CD4-positive, alpha-beta T cell treated with Interleukin-1 beta for 1 hour (primary cell): ENCODE data around the gene TNFRSF6B.
"Not testable (repeated sequence)": the region's sequence is repeated elsewhere in the genome, so short reads cannot be mapped to it uniquely, and the experiment has no call there.

ENCODE experiments used
- DNase-seq, 2 donors: peaks; one replicate each; pipeline ENCODE4 v3.0.0-alpha.2; 2020 to 2022

The TNFRSF6B gene

DNA sequence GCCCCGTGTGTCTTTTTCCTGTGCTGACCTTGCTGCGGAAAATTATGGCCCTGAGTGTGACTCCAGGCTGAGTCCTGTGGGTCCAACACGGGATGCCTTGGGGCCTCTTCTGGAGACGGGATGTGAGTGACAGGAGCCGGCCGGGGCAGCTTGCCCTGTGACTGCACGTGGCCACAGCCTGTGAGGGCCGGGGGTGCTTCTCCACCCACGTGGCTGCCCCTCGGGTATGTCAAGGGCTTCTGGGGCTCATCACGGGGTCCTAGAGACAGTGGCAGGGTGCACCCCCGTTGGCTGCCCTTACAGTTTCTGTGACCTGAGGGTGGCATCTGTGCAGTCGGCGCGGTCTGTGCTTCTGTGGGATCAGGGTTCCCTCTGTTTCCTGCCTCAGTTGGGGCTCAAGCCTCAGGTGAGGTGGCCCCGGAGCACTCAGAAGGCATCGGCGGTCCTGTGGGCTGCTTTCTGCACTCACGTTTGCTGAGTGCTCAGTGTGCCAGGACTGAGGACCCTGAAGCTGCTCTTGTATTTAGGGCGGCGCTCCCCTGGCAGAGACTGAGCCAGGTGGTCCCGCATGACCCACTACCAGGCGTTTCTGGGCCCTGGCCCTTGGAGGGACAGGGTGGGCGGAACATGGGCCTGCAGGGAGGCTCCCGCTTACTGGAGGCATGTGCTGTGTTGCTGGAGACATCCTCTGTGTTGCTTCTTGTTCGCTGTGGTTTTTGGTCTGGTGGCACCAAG is 33.0 kb upstream of the TNFRSF6B start:
- no peak for DNase-seq

DNA sequence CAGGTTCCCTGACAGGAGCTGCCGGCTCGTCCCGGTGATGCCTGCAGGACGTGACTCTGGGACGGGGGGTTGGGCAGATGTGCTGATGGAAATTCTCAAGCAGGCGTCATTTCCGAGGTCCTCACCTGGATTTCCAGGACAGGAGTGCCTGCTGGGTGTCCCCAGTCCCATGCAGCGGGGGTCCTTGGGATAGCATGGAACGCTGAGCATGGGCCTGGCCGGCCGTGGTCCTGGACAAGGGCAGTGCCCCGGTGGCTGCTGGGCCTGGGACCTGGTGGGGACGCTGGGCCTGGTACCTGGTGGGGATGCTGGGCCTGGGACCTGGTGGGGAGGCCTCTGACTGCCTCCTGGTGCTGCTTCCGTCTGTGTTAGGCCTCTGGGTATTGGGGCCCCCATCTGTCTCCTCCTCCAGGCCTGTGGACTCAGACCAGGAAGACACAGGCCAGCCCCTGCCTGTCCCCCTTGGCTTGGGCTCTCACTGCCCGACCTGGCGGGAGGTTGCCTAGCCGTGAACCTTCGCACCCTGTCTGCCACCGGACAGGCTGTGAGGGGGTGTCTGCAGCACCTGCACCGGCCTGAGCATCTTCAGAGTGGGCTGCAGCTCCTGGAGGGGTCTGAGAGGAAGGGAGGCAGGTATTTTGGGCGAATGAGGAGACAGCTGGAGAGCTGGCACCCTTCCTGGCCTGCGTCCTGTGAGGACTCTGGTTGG is 32.2 kb upstream of the TNFRSF6B start:
- no peak for DNase-seq

DNA sequence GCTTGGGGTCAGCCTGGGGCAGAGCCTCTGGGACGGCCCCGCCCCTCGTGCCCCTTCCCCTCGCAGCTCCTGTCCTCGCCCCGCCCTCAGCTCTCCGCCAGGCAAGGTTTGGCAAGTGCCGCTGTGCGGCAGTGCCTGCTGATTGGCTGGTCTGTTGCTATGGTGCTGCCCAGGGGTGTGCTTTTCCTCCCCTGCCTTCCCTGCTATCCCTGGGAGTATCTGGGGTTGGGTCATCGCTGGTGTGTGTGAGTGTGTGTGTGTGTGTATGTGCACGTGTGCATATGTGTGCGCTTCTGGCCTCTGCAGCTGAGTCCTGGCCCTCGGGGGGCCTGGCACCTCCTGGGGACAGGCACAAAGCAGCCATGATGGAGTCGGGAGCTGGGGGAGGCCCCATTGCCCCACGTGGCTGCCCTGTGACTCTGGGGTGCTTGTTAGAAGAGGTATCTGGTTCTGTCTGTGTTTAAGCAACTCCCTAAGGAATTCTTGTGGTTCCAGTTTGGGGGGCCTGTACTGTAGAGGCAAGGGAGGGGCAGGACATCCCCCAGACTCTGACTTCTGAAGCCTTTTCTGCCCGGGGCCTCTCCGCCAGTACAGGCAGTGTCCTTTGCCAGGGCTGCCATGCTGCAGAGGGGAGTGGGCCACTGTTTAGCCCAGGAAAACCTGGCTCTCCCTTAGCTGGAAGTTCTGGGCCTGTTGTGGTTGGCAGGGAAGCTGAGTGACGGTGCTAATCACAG is 31.4 kb upstream of the TNFRSF6B start:
- DNase-seq = no peak

DNA sequence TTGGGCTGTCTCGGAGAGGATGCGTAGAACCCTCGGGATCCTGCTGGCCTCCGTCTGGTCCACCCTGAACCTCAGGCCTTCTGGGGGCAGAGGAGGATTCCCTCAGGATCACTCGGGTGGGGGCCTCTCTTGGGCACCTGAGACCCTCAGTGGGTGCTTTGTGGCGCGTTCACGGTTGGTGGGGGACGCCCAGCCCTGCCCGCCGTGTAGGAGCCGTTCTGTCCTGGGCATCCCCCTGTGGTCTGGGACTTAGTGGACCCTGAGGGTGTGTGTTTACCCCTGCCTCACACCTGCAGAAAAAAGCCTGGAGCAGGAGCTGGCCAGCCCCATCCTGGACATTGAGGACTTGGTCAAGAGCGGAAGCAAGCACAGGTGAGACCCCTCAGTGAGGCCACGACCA is 30.7 kb upstream of the TNFRSF6B start:
- no peak for DNase-seq

DNA sequence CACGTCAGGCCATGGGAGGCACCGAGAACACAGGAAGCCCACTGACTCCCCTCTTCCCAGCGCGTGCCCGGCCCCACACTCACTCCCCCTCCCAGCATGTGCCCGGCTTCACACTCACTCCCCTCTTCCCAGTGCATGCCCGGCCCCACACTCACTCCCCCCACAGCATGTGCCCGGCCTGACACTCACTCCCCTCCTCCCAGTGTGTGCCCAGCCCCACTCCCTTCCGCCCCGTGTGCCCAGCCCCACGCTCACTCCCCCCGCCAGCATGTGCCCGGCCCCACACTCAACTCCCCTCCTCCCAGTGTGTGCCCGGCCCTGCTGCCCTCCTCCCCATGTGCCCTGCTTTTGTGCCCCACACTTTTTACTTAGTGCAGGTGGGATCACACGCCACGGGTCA is 28.6 kb upstream of the TNFRSF6B start:
- DNase-seq = no peak

DNA sequence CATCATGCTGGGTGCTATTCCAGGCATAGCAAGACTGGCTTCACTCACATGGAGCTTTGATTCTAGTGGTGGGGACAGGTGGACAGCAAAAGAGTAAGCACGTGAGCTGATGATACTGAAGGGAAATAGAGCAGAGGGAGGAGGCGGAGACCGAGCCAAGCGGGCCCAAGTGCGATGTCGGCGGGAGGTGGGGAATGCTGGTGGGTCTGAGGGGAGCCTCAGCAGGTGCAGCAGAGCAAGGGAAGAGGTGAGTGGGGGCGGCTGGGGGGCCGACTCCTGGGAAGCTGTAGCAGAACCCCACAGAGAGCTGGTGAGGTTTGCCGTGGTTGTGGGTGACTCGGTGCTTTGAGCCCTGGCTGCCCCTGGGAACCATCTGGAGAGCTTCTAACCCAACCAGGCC is 28.1 kb upstream of the TNFRSF6B start:
- no peak for DNase-seq

DNA sequence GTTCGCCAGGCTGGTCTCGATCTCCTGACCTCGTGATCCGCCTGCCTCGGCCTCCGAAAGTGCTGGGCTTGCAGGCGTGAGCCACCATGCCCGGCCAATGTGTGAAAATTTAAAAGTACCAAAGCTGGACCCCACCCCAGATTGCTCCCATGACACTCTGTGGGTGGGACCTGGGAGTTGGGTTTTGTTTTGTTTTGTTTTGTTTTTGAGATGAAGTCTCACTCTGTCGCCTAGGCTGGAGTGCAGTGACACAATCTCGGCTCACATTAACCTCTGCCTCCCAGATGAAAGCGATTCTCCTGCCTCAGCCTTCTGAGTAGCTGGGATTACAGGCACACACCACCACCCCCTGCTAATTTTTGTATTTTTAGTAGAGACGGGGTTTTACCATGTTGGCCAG is 24.8 kb upstream of the TNFRSF6B start:
- DNase-seq = not testable (repeated sequence)

DNA sequence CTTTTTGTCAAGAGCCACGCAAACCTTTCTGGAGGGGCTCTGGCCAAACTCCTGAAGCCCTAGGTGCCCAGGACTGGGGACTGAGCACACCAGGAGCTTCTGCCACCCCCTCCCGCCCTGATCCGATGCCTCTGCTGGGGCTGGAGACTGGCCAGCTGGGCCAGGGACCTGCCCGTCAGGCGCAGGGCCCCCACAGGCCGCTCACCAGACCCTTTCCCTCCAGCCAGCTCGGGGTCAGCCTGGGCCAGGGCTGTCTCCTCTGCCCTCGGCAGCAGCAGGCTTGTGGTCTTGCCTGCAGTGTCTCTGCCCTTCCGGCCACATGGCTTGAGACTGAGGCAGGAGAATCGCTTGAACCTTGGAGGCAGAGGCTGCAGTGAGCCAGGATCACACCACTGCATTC is 23.8 kb upstream of the TNFRSF6B start:
- DNase-seq = no peak

DNA sequence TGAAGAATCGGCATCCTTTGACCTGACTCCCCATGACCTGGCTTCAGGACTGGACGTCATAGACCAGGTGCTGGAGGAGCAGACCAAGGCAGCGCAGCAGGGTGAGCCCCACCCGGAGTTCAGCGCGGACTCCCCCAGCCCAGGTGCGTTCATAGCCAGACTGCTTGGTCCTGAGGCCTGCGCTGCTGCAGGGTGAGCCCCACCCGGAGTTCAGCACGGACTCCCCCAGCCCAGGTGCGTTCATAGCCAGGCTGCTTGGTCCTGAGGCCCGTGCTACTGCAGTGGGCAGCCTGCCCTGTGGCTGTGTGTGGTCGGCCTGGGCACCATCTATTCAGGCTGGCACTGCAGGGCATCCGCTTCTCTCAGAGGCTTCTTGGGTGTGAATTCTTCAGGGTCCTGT is 22.5 kb upstream of the TNFRSF6B start:
- DNase-seq = no peak

DNA sequence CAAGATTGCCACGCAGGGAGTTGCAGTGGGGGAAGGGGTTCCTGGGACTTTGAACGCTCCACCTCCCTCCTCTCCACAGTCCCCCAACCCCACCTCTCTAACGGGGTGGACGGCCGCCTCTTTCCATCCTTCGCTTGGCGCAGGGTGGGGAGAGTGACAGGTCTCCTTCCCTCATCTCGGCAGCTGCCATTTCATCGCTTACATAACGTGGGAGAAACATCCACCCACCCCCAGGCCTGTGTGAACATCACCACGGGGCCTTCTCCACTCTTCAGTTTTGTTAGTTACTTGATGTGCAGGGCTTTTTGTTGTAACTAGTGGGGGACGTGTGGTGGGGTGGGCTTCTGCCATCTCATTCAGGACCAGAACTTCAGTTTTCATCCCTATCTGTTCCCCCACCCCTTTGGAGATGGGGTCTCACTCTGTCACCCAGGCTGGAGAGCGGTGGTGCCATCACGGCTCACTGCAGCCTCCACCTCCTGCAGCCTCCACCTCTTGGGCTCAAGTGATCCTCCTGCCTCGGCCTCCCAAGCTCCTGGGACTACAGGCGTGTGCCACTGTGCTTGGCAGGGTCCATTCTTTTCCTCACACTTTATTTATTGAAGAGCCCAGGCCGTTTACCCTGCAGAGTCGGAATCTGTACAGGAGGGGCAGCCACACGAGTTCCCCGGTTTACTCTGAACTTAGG is 20.6 kb upstream of the TNFRSF6B start:
- DNase-seq = no peak

DNA sequence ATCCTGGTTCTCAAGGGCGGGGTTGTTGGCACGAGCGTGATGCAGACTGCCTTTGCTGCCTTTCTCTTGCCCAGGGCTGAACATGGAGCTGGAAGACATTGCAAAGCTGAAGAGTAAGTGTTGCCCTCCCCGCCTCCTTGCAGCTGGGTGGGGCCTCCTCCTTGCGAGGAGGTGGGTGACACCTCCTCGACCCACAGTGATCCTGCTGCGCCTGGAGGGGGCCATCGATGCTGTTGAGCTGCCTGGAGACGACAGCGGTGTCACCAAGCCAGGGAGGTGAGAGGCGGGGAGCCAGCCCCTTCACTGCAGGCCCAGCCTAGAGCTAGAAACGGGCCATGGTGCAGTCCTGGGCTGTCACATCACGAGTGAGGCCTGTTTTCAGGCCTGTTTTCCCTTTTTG is 18.4 kb upstream of the TNFRSF6B start:
- no peak for DNase-seq

DNA sequence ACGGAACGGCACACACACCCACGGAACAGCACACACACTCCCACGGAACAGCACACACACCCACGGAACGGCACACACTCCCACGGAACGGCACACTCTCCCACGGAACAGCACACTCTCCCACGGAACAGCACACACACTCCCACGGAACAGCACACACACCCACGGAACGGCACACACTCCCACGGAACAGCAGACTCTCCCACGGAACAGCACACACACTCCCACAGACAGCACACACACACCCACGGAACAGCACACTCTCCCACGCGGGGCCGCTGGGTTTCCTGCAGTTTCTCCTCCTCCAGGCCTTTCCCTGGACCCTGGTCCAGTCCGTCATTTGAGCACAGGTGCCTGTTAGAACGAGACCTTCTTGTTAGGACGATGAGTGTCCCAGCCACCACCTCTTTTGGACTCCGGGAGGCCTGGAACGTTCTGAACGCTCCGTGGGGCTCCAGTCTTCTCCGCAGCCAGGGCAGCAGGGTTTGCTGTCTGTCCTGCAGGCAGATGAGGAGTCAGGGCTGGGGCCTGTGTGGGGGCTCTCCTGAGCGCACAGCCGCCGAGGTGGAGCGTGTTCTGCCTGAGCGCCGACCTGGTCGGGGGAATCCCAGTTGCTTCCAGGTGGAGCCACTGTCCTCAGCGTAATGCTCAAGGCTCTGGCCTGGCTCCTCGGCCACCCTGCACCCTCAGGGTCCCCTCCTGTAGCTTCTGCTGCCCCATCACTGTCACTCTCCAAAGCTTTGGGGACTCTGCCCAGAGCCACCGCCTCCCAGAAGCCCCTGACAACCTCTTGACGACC is 17.6 kb upstream of the TNFRSF6B start:
- no peak for DNase-seq

DNA sequence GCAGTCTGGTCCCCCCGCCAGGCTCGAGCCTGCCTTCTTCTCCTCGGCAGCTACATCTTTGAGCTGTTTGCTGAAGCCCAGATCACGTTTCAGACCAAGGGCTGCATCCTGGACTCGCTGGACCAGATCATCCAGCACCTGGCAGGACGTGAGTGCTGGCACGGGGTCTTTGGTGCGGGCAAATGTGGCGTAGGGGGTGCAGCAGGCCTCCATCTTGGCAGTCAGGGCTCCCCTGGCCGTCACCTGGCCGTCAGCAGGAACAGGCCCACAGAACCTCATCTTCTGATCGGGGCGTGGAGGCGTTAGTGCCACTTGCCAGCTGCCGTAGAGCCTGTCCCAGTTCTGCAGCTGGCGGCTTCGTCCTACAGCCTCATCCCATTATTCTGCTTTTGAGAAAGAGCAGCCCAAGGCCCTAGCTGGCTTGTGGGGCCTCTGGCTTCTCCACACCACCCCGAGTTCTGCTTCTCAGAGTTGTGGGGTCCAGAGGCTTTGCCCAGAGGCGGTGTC is 16.6 kb upstream of the TNFRSF6B start:
- DNase-seq = no peak

DNA sequence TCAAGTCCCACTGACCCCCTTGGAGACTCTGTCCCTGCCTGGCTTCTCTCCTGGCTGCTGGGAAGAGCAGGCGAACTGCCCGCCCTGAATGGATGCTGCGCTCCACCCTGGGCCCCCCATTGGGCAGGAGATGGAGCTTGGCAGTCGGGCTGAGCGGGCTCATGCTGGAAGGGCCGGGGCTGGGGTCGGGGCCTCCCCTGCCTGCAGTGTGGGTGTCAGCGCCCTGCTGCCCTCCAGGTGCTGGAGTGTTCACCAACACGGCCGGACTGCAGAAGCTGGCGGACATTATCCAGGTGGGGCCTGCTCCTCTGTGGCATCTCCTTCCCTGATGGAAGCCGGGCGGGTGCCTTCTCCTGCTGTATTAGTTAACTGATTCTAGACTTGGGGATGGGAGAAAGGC is 16.0 kb upstream of the TNFRSF6B start:
- DNase-seq = no peak

DNA sequence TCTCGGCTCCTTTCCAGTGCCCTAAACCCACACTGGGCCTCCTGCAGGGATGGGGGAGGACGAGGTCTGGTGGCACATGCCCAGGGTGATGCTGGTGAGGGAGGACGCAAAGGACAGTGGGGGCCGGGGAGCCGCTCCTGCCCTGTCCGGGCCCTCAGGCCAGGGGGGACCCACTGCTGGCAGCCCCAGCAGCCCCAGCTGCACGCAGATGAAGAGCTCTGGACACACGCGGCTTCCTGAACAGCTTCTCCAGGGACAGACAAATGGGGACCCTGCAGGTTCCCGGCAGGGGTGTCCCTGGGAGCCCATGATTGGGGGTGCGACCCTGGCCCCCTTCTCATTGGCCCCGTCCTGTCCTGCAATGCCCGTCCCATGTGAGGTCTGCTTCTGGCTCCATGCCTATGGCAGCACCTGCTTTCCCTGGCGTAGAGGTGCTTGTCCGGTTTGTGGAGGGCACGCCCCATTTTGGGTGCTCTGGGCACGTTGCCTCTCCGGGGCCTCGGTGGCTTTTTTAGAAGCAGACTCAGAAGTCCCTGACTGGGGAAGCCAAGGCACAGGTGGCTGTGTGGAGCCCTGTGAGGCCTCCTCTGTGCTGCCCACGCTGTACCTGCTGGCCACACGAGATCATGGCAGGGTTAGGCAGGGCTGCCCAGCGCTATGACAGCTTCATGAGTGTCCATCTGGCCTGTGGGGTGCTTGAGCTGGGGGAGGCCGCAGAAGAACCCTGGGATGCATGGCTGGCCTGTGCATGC is 15.4 kb upstream of the TNFRSF6B start:
- DNase-seq = no peak

DNA sequence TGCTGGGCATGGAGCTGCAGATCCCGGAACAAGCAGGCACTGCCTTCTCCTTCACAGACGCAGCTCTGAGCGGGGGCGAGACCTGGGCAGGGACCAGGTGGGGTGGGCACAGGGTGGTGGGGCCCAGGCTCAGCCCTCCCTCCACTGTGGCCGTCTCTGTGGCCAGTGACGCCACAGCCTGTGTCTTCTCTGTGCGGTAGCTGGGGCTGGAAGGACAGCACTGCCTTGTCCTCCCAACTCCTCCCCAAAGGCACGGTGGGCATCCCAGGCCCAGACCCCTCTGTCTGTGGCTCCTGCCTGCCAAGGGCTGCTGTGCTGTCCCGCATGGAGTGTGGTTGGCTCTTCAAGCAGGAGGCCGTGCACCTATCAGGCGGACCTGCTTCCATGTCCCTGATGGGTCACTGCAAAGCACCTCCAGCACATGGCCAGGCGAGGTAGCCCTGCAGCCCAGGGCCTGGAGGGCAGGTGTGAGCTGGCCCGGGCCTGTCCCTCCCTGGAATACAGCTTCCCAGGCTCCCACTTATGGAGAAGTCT is 14.8 kb upstream of the TNFRSF6B start:
- DNase-seq = no peak

DNA sequence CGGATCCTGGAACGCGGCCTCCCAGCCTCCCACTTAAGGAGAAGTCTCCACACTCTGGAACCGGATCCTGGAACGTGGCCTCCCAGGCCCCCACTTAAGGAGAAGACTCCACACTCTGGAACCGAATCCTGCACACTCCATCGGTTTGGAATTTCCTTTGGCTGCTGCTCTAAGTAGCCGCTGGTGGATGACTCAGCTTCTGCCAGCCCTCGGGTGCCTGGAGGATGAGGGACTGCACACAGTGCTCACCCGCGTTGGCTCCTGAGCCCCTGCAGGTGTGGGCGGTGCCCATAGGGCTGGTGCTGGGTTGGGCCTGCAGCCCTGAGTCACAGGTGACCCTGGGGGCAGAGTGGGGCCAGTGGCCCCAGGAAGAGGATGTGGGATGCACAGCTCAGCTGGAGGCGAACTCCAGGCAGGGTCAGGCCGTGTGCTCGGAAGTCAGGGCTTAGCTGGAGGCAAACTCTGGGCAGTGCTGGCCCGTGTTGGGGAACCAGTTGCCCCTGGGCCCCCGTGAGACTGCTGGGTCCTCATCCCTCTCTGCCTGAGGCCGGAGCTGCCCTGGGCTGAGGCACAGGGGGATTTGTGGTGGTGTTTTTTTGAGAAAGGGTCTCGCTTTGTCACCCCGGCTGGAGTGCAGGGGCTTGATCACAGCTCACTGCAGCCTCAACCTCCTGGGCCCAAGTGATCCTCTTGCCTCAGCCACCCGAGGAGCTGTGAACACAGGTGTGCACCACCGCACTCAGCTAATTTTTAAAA is 13.9 kb upstream of the TNFRSF6B start:
- no peak for DNase-seq

DNA sequence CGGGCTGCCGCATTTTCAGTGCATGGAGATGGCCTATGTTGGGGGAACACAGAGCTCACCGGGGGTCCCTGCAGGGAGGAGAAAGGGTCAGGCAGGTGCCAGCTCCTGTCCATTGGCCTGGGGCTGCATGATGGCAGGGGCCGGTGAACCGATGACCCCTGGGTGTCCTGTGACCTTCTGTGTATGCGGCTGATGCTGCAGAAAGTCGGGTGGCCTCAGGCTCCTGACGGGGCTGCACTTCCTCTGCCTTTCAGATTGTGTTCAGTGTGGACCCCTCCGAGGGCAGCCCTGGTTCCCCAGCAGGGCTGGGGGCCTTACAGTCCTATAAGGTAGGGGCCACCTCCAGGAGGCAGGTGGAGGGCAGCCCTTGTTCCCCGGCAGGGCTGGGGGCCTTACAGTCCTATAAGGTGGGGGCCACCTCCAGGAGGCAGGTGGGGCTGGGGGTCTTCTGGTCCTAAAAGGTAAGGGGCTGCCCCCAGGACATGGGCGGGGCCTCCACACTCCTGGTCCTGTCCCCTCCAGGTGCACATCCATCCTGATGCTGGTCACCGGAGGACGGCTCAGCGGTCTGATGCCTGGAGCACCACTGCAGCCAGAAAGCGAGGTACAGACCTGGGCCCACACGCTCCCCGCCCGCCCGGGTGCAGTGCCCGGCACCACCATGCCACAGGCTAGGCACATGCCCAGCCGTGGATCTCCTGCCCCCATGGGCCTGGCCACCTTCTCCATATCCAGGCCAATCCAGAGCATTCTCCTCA is 11.0 kb upstream of the TNFRSF6B start:
- no peak for DNase-seq

DNA sequence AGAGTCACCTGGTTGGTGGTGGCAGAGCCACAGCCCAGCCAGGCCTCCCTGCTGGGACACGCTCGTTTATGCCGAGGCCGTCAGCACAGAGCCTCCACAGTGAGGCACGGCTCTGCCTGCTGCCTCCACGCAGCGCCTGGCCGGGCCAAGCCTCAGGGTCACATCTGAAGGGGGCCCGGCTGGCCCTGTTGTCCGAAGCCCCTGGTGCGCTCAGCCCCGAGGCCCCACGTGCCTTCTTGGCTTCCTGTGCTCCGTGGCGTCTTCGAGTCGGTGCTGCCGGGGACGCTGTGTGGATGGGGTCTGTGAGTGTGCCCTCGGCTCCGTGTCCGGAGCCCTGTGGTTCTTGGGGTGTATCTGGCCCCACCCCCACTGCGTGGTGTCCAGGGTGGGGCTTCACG is 10.4 kb upstream of the TNFRSF6B start:
- no peak for DNase-seq
